GM19099 (cell line): ENCODE measurements around the gene CD9.

Experiments
- POLR2A ChIP-seq: IDR thresholded peaks from 3 replicates; pipeline ENCODE4 v1.6.1; 2011; ENCODE audit warnings: low read depth; ENCODE audit not compliant: insufficient read length; ENCODE audit errors: extremely low read depth

Gene CD9

DNA sequence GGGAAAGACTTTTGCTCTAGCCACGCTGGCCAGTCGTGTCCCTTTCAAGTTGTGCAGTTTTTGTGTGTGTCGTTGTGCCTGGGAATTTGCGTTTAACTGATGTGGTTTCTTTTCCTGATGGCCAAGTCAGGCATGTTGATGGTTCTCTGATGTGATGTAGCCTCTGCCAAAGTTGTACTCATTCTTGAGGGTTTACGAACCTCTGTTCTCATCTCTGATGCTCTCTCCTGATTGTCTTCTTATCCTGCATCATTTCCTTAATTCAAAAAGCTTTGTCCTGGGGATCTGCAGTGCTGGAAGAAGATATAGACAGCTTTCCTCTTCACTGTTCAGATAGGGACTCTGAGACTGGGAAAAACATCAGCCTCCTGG is 25.4 kb downstream of the CD9 start:
- no peak for TF ChIP-seq POLR2A

DNA sequence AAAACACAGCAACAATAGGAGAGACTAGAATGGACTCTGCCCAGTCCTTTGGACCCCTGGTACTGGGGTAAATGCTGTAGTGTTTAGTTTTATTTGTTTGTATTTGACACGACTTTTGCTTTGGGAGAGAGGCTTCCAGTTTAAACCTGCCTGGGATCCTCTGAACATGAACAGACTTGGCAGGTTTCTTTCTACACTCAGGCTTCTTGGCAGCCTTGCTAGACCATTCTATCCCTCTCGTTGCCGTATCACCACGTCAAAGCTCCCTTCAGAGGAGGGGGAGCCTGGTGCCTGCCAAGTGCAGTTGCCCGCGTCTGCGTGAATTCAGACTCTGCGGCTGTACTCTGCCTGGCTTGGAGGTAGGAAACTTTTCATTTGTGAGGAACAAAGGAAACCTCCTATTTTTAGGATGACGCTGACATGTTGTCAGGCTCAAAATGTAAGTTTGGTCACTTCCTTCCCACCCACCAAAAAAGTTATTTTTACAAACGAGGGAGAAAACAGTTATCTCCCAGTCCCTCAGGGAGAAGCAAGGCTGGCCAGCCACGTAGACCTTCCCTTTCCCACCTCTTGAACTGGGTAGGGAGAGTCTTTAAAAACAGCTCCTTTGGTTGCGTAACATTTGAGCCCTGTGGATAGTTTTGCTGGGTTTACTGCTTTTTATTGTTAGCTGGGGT is 25.9 kb downstream of the CD9 start:
- TF ChIP-seq POLR2A: no peak

DNA sequence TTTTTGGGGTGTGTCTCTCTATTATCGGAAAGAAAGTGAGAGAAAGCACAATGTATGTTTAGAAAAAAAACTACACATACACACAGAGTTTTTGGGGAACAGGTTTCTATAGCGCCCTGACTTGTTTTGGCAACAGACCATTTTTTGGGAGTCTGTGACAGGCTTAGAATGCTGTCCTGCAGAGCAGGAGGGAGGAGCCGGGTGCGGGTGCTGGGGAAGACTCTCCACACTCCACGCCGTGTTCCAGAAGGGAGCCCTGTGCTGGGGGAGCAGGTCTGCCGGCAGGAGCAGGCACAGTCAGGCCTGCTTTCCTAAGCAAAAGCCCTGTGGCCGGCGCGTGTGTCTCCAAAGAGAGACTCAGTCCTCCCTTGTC is 26.5 kb downstream of the CD9 start:
- no peak for TF ChIP-seq POLR2A

DNA sequence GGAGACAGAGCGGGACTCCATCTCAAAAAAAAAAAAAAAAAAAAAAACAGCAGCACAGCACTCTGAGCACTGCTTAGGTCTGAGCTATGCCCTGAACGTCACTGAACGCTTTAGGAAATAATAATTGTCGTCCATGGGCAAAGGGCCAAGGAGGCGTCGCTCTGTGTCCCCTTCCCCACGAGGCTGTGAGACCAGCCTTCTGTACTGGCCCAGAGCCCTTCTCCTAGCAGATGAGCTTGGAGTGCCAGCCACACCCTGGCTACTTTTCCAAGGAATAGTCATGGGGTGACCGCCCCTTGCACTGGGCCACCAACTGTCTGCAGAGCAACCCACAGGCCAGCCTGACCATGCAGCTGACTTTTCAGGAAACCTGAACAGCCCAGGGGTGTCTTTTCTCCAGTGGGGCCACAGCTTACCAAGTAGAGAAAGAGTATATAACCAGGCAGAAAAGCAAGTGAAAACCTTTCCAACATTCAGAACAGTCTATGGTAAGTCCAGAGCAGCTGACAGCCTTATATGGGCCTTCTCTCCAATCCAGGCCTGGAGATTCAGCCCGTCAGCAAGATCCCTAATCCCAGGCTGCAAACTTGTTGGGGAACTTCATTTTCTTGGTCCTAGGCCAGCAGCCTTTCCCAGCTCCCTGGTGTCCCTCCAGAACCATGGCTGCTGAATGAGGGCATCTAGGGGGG is 28.5 kb downstream of the CD9 start:
- TF ChIP-seq POLR2A: no peak

DNA sequence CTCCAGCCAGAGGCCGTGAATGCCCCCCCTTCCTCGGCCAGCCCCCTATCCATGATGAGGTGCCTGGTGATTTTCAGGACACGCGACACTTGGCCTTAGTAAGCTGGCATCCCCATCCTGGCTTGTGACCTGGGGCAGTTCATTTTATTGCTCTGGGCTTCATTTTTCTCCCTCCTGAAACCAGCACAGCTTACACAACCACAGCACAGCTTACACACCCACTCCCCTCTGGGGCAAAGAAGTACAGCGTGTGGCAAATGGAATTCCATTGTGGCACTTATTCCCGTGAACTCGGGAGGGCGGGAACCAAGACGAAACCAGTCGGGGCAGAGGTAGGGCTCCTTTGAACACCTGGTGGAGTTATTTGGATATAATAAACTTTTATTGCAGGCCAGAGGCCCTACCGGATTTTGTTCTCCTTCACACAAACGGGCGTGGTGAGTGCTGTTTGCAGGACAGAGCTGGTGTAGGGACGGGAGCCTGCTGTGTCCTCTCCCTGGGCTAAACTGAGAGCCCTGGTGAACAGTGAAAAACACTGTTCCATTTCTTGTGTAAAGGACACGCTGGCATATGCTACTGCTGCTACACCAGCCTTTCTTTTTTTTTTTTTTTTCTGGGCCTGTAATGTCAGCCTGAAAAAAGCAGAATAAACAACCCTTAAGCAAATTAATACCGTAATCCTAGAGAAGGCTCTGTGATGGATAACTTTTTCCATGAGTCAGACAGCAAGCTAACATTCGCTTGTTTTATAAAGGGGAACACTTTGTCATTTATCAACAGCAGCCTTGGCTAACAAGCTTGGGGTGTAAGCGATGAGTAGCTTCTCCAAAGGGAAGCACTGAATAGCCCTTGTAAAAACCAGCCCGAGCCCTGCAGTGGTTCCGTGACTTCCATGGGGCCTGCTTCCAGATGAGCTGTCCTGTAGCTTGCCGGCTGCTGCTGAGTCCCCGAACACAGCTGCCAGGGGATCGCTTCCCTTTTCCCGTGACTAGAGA is 29.3 kb downstream of the CD9 start:
- no peak for TF ChIP-seq POLR2A

DNA sequence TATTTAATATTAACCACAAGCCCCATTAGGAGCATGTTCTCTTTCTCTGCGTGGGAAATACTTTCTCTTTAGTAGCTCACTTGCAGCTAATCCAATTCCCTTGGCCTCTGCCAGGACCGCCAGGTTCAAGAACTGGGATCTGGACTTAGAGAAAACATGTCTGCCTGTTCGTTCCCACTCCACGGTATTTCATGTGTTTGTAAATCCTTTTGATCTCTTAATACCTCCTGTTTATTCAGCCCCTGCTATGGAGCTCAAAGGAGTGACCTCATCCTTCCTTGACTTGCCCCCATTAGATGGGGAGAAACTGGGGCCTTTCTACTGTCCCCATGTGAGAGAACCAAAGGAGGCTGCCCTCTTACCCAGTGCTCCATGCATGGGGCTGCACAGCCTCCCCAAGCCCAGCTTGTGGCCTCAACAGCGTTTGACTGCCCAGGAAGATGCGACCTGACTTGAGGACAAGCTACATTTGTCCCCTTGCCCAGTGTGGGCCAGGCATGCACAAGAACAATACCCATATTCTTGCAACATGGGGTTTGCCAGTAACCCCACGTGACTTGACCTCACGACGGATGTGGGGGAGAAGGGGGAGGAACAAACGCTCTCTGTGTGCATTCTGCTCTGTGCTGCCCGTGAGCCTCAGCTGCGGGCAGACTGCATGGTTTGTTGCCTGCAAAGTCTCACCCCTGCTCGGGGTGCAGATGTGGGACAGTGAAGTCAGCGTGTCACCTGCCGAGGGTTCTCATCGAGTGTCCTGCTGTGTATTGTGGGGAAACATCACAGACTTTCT is 30.3 kb downstream of the CD9 start:
- peak; percentile 39 for TF ChIP-seq POLR2A

DNA sequence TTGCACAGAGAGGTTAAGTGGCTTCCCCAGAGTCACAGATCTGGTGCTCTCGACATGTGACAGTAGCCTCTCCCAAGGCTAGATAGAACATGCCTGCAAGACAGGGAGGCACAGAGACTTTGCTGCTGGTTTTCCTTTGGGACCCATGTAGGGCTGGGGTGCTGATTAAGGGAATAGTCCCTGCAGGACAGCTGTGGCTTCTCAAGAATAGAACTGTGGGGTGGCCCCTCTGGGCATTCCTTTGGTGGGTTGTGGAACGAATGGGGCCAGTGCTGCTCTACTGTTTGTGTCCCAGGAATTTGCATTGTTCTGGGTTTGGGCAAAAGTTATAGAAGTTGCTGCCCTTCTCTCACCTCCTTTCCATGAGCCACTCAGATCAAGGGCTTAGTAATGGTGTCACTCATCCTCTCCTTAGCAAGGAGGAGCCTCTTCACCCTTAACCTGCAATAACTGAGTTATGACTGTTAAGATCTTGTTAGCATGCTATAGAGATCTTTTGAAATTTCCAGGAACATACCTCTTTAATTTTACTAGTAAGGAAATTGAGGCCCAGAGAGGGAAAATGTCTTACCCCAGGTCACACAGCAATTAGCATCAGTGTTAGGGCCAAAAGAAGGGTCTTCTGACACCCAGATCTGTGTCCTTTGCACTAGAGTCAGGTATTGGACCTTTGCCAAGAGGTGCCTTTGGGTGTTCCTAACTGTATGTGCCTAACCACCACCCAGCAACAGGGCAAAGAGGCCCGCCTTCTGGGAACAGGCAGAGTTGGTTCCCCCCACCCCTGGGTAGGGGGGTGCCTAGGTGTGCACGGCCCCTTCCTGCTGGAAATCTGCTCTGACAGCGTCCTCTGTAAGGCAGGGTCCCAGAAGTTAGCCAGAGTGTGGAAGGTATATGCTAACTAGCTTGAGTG is 31.4 kb downstream of the CD9 start:
- no peak for TF ChIP-seq POLR2A

DNA sequence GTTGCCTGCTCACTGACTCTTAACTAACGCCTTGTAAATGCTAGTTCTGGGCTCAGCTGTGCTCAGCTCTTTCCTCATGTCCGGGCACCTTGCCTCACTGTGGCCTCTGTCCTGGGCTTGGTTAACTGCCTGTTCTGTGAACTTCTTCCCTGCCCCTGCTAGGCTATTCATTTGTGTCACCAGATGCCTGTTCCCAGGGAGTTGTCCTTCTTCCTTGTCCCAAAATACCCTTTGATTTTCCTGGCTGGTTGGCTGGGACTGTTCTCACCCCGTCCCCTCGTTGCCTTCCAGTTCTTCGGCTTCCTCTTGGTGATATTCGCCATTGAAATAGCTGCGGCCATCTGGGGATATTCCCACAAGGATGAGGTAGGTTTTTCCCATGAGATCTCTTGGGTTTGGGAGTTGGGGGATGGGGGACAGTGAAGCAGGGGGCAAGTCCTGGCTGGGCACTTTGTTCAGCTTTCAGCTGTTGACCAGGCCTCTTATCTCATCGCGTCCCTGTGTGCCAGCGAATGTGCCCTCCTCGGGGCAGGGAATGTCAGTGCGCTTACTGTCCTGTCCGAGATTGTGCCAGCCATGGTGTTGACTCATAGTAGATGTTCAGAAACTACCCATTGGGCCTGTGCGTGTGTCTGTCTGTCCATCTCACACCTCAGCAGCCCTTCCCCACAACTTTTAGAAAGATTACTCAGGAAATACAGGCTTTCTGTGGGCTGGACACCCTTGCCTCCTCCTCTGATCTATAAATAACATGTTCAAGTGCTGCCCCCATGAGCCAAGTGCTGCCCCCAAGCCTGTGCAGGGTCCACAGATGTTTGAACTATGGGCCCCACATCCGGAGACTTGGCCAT is 33.1 kb downstream of the CD9 start:
- no peak for TF ChIP-seq POLR2A

DNA sequence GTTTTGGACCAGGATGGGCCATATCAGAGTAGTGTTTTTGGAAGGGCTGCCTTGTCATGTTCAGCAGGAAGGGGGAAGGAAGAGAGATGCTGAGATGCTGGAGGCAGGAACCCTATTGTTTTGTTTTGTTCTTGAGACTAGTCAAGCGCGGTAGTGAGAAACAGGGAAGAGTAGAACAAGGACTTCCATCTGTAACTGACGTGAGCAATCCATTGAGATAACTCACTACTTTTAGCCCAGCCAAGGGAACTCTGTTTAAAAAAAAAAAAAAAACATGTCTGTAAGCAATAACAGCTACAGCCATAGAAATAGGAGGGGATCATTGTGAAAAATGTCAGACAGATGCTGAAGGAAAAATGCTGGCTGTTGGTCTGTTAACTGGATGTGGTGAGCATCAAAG is 34.0 kb downstream of the CD9 start:
- TF ChIP-seq POLR2A: no peak

DNA sequence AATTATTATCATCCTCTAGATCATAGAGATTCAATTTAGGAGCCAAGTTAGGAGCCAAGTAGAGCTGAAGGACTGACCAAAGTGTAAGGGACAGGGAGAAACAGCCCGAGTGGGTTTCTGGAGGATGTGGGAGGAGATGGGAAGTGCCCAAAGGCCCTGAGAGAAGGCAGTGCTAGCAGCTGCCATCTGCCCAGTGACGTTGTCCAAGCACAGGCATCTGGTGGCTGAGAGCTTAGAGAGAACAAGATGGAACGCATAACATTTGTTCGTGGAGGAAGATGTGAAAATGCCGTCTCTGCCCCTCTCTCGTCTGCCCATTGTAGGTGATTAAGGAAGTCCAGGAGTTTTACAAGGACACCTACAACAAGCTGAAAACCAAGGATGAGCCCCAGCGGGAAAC is 34.7 kb downstream of the CD9 start:
- no peak for TF ChIP-seq POLR2A

DNA sequence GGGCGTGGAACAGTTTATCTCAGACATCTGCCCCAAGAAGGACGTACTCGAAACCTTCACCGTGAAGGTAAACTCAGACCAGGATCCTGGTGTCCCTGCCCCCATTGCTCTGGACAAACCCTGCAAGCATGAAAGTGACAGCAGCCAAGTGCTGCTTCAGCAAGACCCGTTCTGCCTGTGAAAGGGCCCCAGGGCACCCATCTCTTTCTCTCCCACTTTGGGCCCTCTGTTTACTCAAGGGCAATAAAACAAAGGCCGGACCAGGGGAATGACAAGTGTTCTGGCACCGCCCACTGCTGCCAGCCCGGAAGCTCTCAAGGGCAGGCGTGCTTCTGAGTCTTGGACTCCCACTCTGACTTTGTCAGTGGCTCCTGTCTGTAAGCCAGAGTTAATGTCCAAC is 35.3 kb downstream of the CD9 start:
- no peak for TF ChIP-seq POLR2A

DNA sequence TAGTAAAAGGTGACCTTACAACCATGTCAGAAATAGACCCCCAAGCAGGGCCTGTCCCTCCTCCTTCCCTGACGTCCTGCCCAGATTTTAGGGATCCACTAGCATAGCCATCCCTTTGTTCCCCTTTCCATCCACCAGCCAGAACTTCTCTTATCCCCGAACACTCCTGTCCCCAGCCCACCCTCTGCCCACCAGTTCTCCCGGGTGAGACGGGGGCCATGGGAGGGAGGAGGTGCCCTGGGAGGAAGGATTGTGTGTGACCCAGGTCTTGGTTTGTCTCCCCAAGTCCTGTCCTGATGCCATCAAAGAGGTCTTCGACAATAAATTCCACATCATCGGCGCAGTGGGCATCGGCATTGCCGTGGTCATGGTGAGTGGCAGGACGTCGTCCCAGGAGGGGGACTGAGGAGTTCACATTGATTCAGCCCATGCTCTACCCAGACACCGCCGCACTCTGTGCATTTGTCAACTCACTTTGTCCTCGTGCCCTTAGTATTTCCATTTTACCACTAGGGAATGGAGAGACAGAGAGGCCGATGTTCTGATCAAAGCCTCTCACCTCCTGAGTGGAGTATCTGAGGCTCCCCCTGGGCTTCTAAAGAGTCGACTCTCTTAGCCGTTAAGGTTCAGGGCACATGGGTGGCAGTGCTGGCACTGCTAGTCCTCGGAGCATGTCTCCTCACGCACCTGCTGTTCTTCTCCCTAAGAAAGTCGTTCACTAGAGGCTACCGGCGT is 35.9 kb downstream of the CD9 start:
- no peak for TF ChIP-seq POLR2A

DNA sequence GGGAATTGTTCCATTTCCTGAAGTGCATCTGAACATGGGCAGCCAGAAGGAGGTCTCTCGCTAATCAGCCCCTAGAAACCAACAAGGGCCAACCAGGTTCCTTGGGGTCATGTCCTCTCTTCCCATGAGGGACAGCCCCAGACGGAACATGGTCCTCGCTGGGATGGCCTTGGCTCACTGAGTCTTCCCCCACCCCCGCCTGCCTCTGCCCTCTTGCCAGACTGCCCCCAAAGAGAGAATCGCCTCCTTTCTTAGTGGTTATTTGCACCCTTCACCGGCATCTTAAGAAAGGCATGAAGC is 36.4 kb downstream of the CD9 start:
- no peak for TF ChIP-seq POLR2A
